Muscle of arm (tissue), 12 donors: ENCODE results near the gene OR1N2. TPM values are rescaled to one million over a fixed set of nuclear protein-coding genes. Genes with fewer than 3 reads are reported as not detected.

ENCODE experiments used
- polyA plus RNA-seq, 12 donors: library from polyadenylated mRNA; unstranded; fragments of 120-200 nt; gene quantifications; one replicate each; pipeline ENCODE4 v1.2.1, GENCODE V29; 2013; ENCODE audit not compliant: insufficient read length in 12 of 12

The OR1N2 gene
- polyA plus RNA-seq, 12 donors: not detected

Other genes with a start within 250 kb of the OR1N2 start
- gene PTGS1, start 182.1 kb upstream of the OR1N2 start, polyA plus RNA-seq: 10 to 100 TPM in 2 of 12 donors, 1 to 10 TPM in 9, not detected in 1; 3.3 to 11.2 (median 4.2) TPM
- gene OR1J1, start 75.2 kb upstream of the OR1N2 start, polyA plus RNA-seq: not detected
- gene OR1J2, start 42.3 kb upstream of the OR1N2 start, polyA plus RNA-seq: not detected
- not detected for gene OR1J4, start 34.0 kb upstream of the OR1N2 start, polyA plus RNA-seq
- gene OR1N1, start 25.8 kb upstream of the OR1N2 start, polyA plus RNA-seq: not detected
- under 1 TPM in 10 of 12 donors, not detected in 2; 0.07 to 0.27 (median 0.14) TPM for gene OR1L8, start 30.3 kb downstream of the OR1N2 start, polyA plus RNA-seq
- gene OR1Q1, start 61.6 kb downstream of the OR1N2 start, polyA plus RNA-seq: not detected
- gene OR1B1, start 104.5 kb downstream of the OR1N2 start, polyA plus RNA-seq: not detected
- gene OR1L1, start 108.6 kb downstream of the OR1N2 start, polyA plus RNA-seq: not detected
- not detected for gene OR1L3, start 122.0 kb downstream of the OR1N2 start, polyA plus RNA-seq
- not detected for gene OR1L4, start 170.9 kb downstream of the OR1N2 start, polyA plus RNA-seq
- gene OR1L6, start 189.2 kb downstream of the OR1N2 start, polyA plus RNA-seq: not detected
- gene OR5C1, start 235.8 kb downstream of the OR1N2 start, polyA plus RNA-seq: not detected
- not detected for gene OR1K1, start 247.0 kb downstream of the OR1N2 start, polyA plus RNA-seq